Cardiac muscle cell (in vitro differentiated cells and primary cell): Measurements from ENCODE around the gene GORAB. TPM values are rescaled to one million over a fixed set of nuclear protein-coding genes. Genes with fewer than 3 reads are reported as not detected.

Experiments used
- DNase-seq, 2 donors: peaks; one replicate each; pipeline versions ENCODE4 v3.0.0 to v3.0.0-alpha.2; 2010 to 2017; ENCODE audit warnings: low read depth in 1 of 2, low spot score in 1 of 2
- H3K27ac ChIP-seq: fragments of 200-600 bp; sonication (generic); 2 replicates; pipeline ENCODE4 v1.5.1; 2016
- H3K27me3 ChIP-seq: fragments of 200-600 bp; sonication (generic); 2 replicates; pipeline ENCODE4 v1.6.0; 2016; ENCODE audit warnings: control low read depth
- H3K36me3 ChIP-seq: fragments of 200-600 bp; sonication (generic); 2 replicates; pipeline ENCODE4 v1.5.1; 2016; ENCODE audit warnings: control low read depth
- H3K4me1 ChIP-seq: fragments of 200-600 bp; sonication (generic); 2 replicates; pipeline ENCODE4 v1.8.1; 2017; ENCODE audit warnings: low read depth, mild to moderate bottlenecking, mixed run types
- H3K4me3 ChIP-seq: fragments of 200-600 bp; sonication (generic); 2 replicates; pipeline ENCODE4 v1.5.1; 2016; ENCODE audit warnings: mild to moderate bottlenecking
- H3K9me3 ChIP-seq: fragments of 200-600 bp; sonication (generic); 2 replicates; pipeline ENCODE4 v1.5.1; 2017; ENCODE audit warnings: low read depth, mild to moderate bottlenecking, control low read depth
- CTCF ChIP-seq: IDR thresholded peaks from 2 replicates; pipeline ENCODE4 v1.5.1; 2012; ENCODE audit warnings: low read depth, mild to moderate bottlenecking, low read length
- polyA plus RNA-seq: library from polyadenylated mRNA; unstranded; fragments of >200 nt; fragmentation: Nextera tagmentation; extraction: Ambion mirVana; gene quantifications from 2 replicates; pipeline ENCODE4 v1.2.1, GENCODE V29; 2016
- total RNA-seq: library from RNA; depleted of rRNA; stranded (reverse); fragments of >200 nt; gene quantifications from 2 replicates; pipeline ENCODE4 v1.2.3, GENCODE V29; 2016

Gene GORAB
- total and polyA plus RNA-seq, 2 experiments from 2014 or later, result 8.5 to 10.1 TPM

- no peak overlapping the region for H3K4me3 ChIP-seq
- DNase-seq, result peak in 1 of 2 donors; percentile 41
- no peaks in the 10 kb centered on the region for H3K4me1 ChIP-seq
- H3K27me3 ChIP-seq, result no peaks in the 10 kb centered on the region
- TF ChIP-seq CTCF, result no peak
- H3K27ac ChIP-seq, result no peak overlapping the region
- no peaks in the 10 kb centered on the region for H3K9me3 ChIP-seq
- no peaks in the 10 kb centered on the region for H3K36me3 ChIP-seq
Observed at GRCh38 chr1:170495006-170495405, 37.0 kb upstream of the GORAB start.

DNA sequence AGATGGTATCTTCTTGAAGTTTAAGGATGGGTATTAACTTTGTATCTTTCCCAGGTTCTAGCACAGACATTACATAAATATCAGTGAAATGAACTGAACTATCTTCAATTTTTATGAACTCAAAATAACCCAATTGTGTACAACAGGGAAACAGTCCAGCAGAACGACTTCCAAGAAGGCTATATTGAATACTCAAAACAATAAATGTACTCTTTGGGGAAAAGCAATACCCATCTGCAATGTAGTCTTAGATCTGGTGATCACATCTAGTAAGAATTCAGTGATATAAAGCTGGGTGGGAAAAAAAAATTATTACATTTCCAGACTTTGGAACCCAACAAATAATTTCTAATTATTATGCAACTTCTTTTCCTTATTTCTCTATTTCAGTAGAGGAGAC lies 33.1 kb upstream of the GORAB start:
- H3K4me3 ChIP-seq, result no peak overlapping the region
- no peaks in the 10 kb centered on the region for H3K9me3 ChIP-seq
- no peak for DNase-seq
- no peaks in the 10 kb centered on the region for H3K36me3 ChIP-seq
- no peak for TF ChIP-seq CTCF
- no peaks in the 10 kb centered on the region for H3K4me1 ChIP-seq
- no peaks in the 10 kb centered on the region for H3K27me3 ChIP-seq
- H3K27ac ChIP-seq, result no peak overlapping the region

DNA sequence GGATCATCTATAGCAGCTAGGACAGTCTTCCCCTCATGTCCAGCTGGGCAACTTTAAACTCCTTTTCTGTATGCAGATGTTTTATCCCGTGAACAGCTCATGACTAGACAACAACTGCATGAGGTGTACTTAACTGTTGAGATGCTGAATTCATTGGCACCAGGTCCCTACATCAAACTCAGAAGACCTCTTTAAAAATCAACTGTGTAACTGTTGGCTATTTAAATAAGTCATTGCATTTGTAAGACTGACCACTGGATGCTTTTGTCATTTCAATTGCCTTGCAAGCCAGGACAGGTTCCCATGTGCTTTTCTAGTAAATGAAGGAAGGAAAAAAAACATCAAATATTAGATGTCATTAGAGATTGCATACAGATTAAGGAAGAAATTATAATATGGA lies 28.3 kb upstream of the GORAB start:
- H3K4me1 ChIP-seq, result no peaks in the 10 kb centered on the region
- H3K36me3 ChIP-seq, result no peaks in the 10 kb centered on the region
- H3K27me3 ChIP-seq, result no peaks in the 10 kb centered on the region
- H3K4me3 ChIP-seq, result no peak overlapping the region
- DNase-seq, result no peak
- no peaks in the 10 kb centered on the region for H3K9me3 ChIP-seq
- no peak overlapping the region for H3K27ac ChIP-seq
- TF ChIP-seq CTCF, result no peak

DNA sequence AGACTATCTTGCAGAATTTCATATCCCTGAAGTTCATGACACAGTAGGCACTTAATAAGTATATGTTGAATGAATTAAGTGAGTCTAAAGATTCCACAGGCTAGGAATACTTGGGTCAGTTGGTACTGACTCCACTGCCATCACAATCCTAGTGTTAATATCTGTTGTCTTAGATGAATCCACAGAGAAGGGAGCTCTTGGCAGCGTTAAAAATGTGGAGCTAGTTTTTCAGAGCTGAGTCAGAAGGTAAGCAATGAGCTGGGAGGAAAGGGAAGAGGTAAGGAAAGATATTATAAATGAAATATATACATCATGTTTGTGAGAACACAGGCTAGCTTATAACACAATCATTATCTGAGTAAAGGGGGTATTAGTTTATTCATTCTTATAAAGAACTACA lies 21.8 kb upstream of the GORAB start:
- Histone ChIP-seq H3K36me3 (no peaks in the 10 kb centered on the region), H3K9me3 (no peaks in the 10 kb centered on the region), H3K27me3 (no peaks in the 10 kb centered on the region), H3K4me1 (no peaks in the 10 kb centered on the region), H3K4me3 (no peak overlapping the region), H3K27ac (no peak overlapping the region)
- no peak for TF ChIP-seq CTCF
- DNase-seq, result no peak

GRCh38 chr1:170511038-170511437 lies 20.9 kb upstream of the GORAB start:
- TF ChIP-seq CTCF, result no peak
- Histone ChIP-seq H3K4me3 (no peak overlapping the region), H3K9me3 (no peaks in the 10 kb centered on the region), H3K27me3 (no peaks in the 10 kb centered on the region), H3K36me3 (no peaks in the 10 kb centered on the region), H3K27ac (no peak overlapping the region), H3K4me1 (no peaks in the 10 kb centered on the region)
- no peak for DNase-seq

GRCh38 chr1:170513138-170513537 lies 18.8 kb upstream of the GORAB start:
- no peaks in the 10 kb centered on the region for H3K9me3 ChIP-seq
- H3K4me1 ChIP-seq, result no peaks in the 10 kb centered on the region
- DNase-seq, result no peak
- H3K27ac ChIP-seq, result no peak overlapping the region
- no peak overlapping the region for H3K4me3 ChIP-seq
- H3K36me3 ChIP-seq, result no peaks in the 10 kb centered on the region
- no peaks in the 10 kb centered on the region for H3K27me3 ChIP-seq
- TF ChIP-seq CTCF, result no peak
